HTR-8/SVneo (cell line): ENCODE data around the gene MARK4.
"Not testable (repeated sequence)": the region's sequence is repeated elsewhere in the genome, so short reads cannot be mapped to it uniquely, and the experiment has no call there.

Experiments
- DNase-seq: peaks from one replicate; pipeline ENCODE4 v3.0.0; 2011; ENCODE audit warnings: low spot score, mixed read lengths; ENCODE audit not compliant: insufficient read length
- FAIRE-seq: peaks from 2 replicates; lab custom pipeline; 2011; peaks lifted over from hg19 to GRCh38; lab: Jason Lieb, UNC

MARK4 gene

DNA sequence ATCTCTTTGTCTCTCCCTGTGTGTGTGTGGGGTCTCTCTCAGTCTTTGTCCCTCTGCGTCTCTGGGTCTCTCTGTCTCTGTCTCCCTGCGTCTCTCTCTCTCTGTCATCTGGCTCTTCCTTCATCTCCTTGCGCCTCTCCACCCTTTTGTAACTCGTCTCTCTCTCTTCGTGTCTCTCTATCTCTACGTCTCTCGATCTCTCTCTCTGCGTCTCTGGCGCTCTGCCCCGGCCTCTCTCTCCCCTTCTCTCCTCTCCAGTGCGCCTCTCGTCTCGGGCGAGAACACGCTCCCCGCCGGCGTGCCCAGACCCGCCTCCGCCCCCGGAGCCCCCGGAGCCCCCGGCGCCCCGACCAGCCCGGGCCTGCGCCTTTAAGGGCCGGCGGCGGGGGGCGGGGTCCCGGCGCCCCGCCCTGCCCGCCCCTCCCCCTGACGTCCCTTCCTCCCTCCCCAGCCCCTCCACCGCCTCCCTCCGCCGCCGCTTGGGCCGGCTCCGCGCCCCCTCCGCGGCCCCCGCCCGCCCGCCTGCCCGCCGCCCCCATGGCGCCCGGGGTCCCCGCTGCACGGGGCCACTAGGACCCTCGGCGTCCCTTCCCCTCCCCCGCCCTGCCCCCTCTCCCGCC lies at the start of gene MARK4:
MARK4 (plus strand) TSS at position 440 of the 620 bp plus-strand sequence. CDS start 318 bp downstream, outside the sequence.
- DNase-seq (peak; percentile 86), FAIRE-seq (no peak)

DNA sequence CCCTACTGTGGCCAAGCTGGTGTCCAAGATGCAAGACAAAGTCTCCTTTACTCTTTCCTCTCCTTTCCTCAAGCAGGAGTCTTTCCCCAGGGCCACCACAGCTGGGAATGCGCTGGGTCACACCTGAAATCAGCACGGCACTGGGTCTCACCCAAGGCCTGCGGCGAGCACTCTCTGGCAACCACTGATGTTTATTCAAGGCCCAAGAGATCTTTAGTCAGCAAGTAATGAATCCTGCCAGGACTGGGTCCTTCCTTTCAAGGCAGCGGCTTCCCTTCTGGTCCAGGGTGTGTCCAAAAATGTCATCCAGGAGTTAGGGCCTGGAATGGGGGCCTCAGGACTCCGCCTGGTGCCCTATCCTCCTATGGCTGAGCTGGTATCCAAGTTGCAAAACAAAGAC lies 48.4 kb upstream of the MARK4 start:
- FAIRE-seq (no peak), DNase-seq (no peak)

DNA sequence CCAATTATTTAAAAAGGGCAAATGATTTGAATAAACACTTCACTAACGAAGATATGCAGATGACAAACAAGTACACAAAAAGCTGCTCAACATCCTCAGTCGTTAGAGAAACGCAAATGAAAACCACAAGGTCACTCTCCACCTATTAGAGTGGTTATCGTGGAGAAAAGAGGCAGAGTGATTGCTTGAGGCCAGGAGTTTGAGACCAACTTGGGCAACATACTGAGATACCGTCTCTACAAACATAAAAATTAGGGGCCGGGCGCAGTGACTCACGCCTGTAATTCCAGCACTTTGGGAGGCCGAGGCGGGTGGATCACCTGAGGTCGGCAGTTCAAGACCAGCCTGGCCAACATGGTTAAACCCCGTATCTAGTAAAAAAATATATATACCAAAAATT lies 45.3 kb upstream of the MARK4 start:
- FAIRE-seq (no peak), DNase-seq (no peak)

DNA sequence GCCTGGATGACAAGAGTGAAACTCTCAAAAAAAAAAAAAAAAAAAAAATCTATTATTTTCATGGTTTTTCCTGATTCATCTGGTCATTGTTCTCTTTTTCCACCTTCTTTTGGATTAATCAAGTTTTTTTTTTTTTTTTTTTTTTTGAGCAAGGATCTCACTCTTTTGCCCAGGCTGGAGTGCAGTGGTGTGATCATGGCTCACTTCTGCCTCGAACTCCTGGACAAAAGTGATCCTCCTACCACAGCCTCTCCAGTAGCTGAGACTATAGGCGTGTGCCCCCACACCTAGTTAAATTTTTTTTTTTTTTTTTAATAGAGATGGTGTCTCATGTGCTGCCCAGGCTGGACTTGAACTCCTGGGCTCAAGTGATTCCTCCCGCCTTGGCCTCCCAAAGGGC lies 44.7 kb upstream of the MARK4 start:
- DNase-seq: no peak
- FAIRE-seq: no peak

DNA sequence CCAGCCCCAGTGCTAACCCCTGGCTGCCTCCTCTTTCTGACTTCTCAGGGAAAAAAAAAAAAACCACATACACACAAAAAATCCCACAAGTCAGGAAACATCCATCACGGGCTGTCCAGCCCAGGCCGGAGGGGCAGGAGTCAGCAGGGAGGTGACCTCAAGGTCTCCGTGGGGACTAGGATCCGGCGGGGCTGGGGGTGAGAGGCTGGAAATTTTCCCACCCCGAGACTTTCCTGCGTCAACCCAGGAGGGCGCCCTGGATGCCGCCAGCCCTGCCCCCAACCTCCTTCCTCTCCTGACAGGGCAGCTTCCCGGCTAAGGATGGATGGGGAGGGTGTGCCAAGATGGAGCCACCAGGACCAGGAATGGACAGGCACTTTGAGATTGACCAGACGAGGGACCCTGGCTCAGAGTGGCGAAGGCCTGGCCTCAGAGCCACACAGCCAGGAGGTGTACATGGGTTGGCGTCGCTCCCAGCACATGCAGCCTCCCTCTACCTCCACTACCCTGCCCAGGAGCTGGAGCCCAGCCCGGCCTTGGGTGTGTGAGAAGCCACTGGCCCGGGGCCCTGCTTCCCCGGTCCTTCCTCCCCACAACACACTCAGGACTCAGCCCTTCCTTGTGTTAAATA lies 39.2 kb upstream of the MARK4 start:
- no peak for FAIRE-seq
- DNase-seq: no peak

DNA sequence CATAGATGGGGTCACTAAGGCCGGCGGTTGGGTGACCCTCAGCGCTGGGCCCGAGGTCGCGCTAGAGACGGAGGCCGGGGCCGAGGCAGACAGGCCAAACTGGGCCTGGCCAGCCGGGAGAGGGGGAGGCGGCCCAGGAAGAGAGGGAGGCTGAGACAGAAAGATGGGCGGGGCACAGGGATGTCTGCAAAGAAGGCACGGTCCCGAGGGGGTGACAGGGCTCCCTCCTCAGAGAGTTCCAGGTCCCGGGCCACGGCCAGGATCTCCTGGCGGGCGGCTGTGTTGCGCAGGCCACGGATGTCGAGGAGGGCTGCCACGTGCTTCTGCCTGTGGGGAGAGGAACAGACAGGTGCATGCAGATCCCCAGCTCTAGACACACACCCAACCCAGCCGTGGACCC lies 38.0 kb upstream of the MARK4 start:
- DNase-seq (no peak), FAIRE-seq (no peak)

DNA sequence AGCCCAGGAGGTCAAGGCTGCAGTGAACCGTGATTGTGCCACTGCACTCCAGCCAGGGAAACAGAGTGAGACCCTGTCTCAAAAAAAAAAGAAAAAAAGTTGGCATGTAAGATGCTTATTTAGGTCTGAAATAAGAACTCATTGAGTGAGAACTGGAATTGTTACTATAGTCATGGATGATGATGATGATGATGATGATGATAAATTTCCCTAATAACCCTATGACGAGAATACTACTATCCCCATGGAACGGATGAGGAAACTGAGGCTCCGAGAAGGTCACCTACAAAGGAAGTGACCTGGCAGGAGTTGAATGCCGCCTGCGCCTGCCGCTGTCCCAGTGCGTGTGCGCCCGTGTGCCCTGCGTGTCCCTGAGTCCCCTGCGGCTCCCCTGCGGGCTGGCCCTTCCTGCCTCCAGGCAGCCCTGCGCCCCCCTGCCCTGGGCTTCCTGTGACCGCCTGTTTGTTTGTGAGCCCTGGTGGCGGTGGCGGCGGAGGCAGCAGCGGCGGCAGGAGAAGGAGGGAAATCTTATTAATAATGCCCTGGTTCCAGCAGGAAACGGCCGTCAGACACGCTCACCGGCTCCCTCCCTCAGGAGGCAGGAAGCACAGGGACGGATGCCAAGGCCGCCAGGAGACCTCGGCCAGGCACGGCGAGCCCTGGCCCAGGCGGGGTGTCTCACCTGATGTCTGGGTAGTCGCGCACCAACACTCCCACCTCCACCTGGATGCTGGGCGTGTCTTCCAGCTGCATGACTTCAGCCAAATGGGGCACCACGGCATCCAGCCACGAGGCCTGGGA lies 35.5 kb upstream of the MARK4 start:
- FAIRE-seq: no peak
- DNase-seq: no peak

DNA sequence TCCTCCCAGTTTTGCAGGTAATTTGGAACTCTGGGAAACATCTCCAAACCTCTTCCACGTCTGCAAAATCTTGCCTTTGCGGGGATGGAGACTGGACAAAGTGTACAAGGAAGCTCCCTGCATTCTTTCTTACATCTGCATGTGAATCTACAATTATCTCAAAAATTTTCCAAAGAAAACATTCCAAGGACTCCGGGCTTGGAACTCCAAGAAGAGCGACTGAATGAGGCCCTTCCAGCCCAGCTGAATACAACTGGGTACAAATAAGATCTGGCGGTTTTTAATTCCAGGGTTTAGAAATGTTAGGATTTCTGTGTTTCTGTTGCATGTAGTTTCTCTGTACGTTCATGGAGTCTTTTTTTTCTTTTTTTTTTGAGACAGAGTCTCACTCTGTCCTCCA lies 34.4 kb upstream of the MARK4 start:
- no peak for DNase-seq
- FAIRE-seq: no peak

DNA sequence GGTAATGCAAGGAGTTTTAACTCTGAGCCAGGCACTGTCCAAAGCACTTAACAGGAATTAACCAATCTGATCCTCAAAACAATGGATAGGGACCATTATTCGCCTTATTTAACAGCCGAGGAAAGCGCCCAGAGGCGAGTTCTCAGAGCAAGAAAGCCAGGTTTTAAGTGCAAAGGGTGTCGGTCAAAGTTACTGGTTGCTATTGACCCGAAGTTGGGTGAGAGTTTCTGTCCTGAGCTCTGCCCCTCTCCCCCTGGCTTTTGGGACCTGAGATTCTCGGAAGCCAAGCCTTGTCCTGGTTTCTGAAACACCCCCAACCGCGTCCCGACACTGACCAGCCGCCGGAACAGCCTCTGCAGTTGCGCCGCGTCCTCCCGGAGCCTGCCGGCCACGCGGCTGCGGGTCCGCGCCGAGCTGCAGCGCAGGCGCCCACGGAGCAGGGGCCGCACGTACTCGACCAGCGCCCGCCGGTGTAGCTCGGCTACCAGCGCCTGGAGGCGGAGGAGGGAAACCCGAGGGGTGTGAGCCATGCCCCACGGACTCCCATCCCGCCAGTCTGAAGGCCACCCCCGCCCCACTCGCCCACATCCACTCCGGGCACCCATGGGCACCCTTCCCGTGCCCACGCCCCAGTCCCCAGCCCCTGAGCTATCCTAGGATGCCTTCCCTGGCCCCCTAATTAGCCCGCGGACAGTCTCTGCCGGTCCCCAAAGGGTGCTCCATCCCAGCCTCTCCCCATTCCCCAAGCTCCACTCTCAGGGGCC lies 33.7 kb upstream of the MARK4 start:
- no peak for FAIRE-seq

DNA sequence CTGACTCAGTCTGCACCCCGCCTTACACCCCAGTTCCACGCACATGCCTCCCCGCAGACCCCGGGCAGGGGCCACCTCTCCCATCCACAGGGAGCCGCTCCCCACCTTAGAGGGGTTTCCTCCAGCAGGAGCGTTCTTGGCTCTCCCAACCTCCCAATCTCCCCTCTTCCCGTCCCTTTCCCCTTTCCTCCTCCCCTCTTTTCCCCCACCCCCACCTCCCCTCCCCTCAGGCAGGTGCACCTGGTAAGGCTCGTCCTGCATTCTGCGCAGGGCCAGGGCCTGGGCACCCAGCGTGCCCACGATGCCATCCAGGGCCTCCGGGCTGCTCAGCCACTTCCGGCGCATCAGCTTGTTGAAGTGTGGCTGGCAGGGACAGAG lies 33.1 kb upstream of the MARK4 start:
- no peak for FAIRE-seq
- DNase-seq: no peak

More for the DNA sequence above, 33.7 kb upstream of the MARK4 start:
- DNase-seq: no peak

DNA sequence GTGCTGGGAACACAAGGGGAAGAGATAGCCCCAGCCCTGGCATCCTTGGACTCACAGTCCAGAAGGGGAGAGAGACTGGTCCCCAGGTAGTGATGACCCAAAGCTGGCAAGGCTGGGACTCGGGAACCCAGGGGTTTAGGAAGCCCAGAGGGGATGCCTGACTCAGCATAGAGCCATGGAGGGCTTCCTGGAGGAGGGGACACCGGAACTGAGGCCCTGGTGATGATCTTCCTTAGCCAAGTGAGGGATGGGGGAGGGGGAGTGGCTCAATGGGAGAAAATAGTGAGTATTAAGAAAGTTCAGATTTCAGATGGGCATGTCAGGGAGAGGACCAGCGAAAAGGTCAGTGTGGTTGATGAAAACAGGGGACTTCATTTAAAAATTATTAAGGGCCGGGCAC lies 32.6 kb upstream of the MARK4 start:
- no peak for FAIRE-seq
- DNase-seq: no peak

DNA sequence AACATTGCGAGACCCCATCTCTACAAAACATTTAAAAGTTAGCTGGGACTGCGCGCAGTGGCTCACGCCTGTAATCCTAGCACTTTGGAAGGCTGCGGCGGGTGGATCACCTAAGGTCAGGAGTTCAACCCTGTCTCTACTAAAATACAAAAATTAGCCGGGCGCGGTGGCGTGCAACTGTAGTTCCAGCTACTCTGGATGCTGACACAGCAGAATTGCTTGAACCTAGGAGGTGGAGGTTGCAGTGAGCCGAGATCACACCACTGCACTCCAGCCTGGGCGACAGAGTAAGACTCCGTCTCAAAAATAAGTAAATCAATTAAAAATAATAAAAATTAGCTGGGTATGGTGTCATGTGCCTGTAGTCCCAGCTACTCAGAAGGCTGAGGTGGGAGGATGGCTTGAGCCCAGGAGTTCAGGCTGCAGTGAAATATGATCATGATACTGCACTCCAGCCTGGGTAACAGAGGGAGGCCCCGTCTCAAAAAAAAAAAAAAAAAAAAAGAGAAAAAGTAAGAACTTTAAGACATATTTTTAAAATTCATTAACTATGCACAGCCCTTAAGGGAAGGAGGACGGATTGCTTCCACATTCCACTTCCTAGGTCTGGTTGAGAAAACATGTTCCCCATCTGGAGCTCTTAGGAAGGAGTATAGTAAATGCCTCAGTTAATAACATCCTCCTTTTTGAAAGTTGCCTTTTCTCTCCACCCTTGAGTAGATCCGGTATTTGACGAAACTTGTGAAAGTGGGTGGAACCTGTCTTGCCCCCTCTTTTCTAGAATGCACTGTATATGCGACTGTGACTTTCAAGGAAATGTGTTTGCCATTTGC lies 31.9 kb upstream of the MARK4 start:
- DNase-seq: no peak
- FAIRE-seq: no peak

DNA sequence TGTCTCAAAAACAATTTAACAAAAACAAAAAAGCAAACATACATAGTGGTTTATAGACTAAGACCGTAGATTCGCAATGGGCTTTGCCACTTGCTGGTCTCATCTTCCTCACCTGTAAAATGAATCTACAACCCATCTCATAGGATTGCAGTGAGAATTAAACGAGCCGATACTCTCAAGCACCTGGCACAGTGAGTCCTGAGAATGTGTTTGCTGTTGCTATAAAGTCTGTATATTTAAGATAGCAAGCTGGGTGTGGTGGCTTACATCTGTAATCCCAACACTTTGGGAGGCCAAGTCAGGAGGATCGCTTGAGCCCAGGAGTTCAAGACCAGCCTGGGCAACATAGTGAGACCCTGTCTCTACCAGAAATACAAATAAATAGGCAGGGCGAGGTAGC lies 28.3 kb upstream of the MARK4 start:
- DNase-seq (no peak), FAIRE-seq (no peak)

DNA sequence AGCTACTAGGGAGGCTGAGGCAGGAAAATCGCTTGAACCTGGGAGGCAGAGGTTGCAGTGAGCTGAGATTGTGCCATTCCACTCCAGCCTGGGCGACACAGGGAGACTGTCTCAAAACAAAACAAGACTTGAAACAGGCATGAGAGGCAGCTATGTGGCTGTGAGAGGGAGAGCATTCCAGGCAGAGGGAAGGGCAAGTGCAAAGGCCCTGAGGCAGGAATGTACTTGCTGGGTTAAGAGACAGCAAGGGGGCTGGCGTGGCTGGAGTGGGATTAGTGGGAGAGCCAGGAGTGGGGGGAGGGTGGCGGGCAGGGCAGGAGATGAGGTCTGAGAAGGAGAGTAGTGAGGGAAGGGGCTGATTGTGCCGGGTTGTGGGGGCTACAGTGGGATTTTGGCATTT lies 27.2 kb upstream of the MARK4 start:
- no peak for FAIRE-seq
- no peak for DNase-seq

DNA sequence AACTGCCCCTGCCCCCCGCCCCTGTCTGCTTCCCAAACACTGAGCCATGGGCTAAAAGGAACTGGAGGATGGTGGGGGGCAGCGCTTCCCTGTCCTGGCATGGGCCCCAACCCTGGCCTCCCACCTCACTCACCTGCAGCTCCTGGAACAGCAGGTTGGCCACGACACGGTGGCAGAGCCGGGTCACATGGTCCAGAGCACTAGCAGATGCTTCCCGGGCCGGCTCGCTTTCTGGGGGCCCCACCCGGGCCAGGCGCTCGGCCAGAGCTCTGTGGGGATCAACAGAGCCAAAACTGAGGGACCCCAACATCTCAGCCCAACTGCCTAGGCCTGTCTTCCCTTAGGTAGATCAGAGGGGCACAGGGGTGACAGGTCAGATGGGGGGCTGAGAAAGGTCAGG lies 26.4 kb upstream of the MARK4 start:
- DNase-seq: no peak
- no peak for FAIRE-seq

DNA sequence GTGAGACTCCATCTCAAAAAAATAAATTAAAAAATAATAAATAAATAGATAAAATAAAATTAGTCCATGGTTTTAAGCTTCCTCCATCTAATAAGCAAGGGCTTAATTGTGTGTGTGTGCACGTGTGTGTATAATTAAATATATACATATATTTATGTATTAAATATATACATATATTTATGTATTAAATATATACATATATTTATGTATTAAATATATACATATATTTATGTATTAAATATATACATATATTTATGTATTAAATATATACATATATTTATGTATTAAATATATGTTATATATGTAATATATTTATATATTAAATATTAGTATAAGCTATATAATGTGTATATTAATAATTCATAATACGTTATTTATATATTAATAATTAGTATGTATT lies 22.0 kb upstream of the MARK4 start:
- FAIRE-seq, DNase-seq: not testable (repeated sequence)

DNA sequence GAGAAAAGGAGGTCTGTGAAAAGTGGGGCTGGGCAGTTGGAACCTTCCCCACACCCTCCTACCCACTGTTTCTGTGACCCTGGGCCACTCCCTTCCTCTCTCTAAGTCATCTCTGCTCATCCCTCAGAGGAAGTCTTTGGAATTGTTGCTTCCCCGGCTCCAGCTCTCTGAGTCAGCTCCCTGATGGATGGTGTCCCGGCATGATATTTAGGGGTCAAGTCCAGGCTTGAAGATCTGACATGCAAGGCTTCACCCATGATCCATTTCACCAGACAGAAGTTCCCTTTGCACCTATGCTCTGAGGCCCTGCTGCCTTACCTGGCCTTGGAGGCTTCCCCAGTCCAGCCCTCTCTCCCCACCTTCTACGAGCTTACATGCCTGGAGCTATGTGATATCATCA lies 19.2 kb upstream of the MARK4 start:
- DNase-seq (no peak), FAIRE-seq (no peak)

DNA sequence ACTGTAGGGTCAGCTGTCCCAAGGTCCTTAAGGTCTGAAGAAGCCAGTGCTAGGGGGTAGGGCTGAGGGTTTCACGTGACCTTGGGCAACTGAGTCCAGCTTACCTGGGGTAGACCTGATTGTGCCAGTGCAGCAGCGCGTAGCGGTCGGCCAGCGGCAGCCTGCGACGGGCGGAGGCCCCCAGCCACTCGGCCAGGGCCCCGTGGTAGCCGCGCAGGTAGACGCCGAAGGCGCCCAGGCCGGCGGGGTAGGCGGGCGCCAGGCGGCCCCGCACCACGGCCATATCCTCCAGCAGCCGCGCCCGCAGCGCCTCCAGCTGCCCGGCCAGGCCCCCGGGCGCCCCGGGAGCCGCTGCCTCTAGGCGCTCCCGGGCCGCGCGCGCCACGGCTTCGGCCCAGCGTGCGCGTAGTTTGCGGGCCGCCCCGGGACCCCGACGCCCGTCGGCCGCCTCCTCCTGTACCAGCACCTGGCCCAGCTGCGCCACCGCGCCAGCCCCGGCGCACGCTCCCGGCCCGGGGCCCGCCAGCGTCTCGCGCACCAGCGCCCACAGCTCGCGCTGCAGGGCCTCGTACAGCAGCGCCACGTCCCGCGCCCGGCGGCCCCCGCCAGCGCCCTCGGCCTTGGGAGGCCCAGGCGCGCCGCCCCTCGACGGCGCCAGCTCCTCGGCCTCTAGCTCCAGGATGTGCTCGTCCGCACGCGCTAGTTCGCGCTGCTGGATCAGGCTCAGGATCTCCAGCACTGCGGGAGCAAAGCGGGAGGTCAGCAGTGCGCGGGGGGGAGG lies 16.8 kb upstream of the MARK4 start:
- DNase-seq (no peak), FAIRE-seq (no peak)

DNA sequence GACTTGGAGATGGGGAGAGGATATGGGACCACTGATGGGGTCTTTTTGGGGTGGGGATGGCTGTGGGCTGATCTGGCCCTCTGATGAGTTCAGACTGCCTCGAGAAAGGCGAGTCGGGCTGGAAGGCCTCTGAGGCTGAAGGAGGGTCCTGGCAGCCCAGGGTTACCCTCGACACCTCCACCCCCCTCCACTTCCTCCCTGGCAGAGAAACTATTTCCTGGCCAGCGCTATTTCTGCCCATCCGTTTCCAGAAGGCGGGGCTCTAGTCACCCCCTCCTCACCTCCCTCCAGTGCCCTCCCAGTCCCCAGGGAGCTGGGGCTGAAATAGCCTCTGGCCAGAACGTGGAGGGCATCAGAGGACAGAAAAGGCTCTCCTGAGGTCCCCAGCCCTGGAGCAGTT lies 15.6 kb upstream of the MARK4 start:
- FAIRE-seq: no peak

More for the DNA sequence above, 15.6 kb upstream of the MARK4 start:
- no peak for DNase-seq
